CMK (cell line): ENCODE measurements around the gene AMDHD2.

Experiments used
- DNase-seq: peaks from one replicate; pipeline ENCODE4 v3.0.0-alpha.2; 2010; ENCODE audit warnings: low read depth

The AMDHD2 gene

DNA sequence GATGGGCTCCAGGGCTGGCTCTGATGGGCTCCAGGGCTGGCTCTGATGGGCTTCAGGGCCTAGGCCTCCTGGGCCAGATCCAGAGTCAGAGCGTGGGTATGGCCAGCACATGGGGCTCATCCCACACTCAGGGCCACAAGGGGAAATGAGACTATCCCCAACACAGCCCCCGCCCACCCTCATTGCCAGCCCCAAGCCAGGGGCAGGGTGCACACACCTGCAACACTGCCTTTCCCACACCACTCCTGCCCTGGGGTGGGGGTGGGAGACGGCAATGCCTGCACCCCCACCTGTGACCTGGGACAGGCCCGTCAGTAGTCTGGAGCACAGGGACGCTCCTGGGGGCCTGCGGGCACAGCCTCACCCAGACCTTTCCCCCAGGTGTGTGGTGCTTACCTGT is 20.7 kb upstream of the AMDHD2 start:
- DNase-seq = no peak

DNA sequence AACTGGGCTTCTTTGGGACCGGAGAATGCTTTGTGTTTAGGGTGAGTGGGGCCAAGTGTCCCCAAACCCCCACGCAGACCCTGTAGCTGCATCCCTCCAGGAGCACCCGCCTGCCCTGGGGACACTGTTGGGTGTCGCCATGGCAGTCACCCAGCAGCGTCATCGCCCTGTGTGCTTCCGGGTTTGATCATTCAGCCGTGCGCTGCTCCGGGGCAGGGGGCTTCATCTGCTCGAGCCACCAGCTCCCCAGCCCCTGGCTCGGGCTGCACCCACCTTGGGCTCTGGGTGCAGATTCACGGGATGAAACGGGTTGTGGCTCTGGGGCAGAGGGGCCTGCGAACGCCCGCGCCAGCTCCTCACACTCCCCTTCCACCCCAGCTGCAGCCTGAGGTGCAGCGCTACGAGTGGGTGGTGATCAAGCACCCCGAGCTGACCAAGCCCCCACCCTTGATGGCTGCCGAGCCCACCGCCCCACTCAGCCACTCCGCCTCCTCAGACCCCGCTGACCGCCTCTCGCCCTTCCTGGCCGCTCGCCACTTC is 20.2 kb upstream of the AMDHD2 start:
- no peak for DNase-seq

DNA sequence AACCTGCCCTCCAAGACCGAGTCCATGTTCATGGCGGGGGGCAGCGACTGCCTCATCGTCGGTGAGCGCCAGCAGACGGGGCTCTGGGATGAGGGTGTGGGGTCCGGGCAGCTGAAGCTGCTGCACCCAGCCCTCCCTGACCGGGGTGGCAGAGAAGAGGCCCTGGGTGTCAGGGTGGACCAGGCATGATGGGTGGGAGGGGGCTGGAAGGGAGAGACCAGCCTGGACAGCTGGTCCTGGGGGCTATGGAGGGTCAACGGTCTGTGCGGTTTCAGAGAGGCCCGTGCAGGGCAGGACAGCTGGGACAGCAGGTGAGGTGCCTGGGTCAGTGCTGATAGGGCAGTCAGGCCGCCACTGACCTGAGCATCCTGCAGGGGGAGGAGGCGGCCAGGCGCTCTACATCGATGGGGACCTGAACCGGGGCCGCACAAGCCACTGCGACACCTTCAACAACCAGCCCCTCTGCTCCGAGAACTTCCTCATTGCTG is 19.7 kb upstream of the AMDHD2 start:
- no peak for DNase-seq

DNA sequence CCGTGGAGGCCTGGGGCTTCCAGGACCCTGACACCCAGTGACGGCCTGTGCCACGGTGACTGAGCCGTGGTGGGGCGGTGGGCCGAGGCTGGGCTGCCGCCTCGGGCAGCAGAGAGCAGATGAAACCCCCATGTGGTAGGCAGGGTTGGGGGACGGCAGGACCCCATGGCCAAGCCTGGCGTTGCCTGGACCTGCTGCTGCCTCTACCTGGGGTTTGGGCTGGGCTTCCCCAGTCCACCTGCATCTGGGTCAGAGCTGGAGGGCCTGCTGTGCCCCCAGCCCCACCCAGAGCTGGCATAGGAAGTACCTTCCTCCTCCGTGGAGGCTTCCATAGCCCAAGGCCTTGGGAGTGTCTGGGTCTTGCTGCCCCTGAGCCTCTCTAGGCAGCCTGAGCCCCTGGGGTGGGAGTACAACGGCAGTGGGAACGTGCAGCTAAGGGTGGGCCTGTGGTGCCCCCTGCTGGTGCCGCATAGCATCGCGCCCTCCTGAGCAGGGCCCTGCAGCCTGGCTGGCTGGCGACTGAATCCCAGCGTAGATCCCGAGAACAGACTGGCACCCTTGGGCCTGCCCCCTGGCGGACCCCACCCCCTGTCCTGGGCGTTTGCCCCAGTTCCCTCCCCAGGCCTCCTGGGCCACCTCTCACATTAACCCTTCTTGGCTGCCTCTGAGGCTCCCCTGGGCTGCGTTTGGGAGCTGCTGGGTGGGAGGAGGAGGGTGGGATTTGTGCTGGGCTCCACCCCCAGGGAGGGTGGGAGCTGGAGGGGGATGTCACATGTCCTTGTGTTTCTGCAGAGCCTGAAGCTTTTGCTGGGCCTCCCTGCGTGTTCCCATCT is 19.0 kb upstream of the AMDHD2 start:
- no peak for DNase-seq

DNA sequence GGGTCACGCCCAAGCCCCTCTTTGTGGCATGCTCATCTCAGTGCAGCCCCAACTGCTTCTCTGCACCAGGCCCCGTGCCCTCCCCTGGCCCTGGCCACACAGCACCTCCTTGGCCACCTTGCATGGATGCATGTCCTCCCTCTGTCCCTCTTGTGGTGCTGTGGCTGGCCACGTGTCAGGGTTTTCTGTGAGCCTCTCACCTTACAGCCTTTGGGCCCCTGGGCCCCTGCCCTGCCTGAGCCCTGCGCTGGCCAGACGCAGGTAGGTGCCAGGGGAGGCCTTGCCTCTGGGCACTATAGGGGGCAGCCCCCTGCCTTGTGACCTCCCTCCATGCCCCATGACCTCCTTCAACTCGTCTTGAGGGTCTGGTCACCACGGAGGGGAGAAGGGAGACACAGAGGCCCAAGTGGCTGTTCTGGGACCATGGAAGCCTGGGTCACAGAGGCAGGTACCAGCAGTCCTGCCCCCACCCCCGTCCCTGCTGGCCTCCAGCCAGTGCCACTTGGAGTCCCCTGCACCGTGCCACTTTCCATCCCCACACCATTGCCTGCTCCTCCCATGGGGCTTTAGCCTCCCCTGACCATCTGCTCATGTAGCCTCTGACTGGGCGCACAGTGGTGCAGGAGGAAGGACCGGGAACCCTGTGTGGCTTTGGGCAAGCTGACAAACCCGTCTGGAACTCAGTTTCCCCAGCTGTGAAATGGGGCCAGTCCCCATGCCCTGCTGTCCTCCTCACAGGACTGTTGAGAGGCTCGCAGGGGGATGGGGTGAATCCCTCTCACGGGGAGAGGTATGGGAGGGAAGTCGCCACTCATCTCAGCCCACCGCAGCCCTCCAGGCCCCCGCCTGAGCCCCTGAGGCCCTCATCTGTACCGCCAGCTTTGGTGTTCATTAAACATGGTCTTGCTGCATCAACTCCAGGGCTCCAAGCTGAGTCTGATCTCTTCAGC is 17.9 kb upstream of the AMDHD2 start:
- DNase-seq = no peak

DNA sequence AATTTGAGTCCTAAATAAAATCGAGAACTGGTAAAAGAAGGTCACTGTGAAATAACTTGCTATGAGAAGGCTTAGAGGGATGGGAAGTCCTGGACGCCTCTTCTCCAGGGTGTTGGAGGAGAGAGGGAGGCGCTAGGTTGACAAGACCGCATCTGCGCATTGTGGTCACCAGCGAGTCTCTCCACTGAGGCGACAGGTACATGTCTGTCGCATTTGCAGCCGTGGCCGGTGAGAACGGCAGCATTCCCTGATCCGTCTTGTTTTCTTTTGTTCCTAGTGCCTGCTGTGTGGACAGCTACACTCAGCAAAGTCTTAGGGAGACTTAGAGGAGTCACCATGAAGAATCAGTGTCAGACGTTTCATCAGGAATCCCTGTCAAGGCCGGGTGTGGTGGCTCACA is 14.5 kb upstream of the AMDHD2 start:
- DNase-seq = no peak

DNA sequence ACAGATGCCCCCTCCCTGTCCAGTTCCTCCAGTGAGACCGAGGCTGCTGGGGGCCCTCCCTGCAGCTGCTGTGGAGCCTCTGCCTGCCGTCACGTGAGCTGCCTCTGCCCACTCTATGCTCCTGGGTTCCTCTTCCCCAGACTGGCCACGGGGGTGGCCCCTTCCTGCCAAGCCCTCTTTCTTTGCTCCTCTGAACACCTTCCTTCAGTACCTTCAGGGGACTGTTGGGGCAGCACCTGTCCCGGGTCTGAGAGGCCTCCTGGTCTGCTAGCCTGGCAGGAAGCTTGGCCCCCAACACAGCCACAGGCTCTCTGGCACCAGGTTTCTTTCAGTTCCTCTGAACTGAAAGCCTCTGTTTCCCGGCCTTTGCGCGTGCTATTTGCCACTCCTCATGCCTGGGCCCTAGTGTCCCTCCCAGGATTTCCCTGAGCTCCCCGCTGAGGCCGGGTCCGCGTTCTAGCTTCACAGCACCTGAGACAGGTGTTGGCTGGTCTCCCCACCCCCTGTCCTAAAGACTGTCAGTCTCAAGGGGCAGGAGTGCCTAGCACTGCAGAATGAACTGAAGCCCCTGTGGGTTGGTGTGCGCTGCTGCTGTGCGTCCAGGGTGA is 13.0 kb upstream of the AMDHD2 start:
- DNase-seq = no peak

DNA sequence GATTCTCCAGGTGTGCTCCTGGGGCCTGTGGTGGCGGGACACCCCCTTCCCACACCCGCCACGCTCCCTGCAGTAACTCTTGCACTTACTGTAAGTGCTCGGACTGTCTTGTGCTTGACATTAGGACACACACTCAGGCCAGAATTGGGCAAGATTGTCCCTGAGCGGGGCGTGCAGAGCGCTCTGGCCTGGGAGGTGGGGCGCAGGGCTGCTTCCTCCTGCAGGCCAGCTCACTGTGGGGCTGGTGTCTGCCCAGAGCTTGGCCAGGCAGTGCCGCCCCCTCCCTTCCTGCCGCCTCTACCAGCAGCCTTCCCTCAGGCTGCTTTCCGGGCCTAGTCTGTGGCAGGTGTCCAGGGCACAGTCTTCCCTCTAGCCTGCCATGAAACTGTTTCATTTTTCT is 12.5 kb upstream of the AMDHD2 start:
- no peak for DNase-seq

DNA sequence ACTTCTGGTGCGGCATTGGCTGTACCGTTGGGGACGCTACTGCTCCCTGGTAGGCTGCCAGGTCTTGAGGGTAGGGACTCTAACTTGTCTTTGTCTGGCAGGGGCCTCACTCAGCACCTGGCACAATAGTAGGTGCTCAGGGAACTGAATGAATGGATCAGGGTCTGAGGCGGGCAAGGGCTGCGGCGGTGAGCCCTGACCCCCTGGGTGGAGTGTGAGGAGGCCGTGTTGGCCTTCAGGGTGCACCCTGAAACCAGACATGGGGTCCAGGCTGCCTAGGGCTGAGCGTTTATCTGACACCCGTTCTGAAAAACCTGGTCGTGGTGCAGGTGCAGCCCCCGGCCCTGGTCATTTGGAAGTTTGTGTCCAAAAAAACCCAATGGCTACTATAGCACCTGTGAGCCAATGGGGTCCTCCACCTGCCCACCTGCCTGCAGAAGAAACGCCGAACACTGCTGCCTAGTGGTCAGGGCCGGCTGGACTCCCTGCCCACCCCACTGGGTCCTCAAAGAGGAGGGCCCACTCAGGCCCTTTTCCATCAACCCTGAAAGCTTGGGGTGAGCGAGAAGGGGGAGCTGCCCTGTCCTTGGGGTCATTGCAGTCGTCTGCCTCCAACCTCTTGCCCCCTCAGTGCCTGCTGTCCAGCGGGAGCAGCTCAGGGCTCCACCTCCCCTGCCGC is 11.3 kb upstream of the AMDHD2 start:
- no peak for DNase-seq

DNA sequence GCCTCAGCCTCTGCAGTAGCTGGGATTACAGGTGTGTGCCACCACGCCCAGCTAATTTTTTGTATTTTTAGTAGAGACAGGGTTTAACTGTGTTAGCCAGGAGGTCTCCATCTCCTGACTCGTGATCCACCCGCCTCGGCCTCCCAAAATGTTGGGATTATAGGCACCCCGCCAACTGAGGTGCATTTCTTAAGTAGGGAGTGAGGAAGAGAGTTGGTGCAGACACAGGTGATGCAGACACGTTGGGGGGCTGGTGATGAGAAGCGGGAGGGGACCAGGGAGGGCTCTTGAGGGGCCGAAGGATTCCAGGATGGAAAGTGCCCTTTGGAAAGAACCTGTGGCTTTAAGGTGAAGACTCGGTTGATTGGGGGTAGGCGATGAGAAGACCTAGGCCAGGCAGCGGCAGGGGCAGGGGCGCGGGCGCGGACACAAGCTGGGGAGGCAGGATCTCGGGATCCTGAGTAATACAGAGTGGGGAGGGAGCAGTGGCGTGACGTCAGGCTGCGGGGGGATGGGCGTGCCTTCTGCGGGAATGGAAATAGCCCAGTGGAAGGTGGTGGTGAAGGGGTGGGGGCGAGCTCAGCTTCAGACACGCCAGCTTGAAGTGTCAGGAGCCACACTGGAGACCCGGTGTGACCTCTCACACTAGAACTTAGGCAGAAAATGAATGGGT is 8.9 kb upstream of the AMDHD2 start:
- no peak for DNase-seq

DNA sequence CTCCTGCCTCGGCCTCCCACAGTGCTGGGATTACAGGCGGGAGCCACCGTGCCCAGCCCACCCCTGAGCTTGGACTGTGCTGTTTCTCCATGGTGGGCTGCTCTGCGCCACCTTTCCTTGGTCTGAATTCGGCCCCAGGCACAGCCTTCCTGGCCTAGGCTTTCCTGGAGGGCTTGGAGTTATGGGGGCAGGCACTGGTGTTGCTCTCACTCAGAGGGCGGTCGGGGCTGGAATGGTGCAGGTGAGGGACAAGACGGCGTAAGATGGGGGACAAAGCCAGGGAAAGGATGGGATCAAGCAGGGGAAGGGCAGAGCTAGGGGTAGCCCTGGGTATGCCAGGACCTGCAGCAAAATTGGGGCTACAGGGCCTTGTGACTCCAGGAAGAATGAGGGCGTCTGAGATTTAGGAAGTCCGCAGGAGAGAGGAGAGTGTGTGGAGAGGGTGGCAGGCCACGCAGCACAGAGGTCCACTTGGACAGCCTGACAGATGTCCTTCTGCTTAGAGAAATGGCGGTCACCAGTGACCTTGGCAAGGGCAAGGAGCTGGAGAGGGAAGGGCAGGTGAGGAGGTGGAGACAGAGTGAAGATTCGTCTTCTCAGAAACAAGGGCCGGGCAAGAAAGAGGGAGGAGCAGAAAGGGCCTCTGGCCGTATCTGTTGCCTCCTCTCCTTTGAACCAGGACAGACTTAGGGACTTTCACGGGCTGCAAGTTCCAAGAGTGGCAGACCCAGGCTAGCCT is 8.0 kb upstream of the AMDHD2 start:
- no peak for DNase-seq

DNA sequence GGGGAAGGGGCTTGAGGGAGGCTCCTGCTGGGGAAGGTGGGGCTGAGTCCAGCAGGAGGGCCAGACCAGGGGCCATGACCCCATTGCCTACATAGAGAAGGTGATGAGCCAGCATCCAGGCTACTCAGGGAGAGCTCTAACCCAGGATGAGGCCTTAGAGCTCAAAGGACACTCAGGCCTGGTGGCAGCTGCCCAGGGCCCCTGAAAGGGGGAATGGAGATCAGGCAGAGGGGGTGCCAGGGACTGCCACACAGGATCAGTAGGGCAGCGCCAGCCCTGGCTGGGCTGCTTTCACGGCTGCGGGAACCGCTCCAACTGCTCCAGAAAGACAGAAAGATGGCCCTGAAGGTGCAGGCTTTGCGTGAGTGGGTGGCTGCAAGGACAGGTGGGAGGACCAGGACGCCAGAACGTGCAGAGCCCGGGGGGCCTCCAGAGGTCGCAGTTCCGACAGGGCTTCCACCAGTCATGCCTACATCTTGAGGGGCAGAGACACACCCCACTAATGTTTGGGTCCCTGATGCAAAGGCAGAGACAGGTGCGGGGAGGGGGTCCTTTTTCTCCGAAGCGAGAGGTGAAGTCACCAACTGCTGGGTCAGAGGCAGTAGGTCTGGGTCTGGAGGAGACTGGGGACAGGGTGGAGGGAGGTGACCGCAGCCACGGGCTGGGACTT is 7.3 kb upstream of the AMDHD2 start:
- no peak for DNase-seq

DNA sequence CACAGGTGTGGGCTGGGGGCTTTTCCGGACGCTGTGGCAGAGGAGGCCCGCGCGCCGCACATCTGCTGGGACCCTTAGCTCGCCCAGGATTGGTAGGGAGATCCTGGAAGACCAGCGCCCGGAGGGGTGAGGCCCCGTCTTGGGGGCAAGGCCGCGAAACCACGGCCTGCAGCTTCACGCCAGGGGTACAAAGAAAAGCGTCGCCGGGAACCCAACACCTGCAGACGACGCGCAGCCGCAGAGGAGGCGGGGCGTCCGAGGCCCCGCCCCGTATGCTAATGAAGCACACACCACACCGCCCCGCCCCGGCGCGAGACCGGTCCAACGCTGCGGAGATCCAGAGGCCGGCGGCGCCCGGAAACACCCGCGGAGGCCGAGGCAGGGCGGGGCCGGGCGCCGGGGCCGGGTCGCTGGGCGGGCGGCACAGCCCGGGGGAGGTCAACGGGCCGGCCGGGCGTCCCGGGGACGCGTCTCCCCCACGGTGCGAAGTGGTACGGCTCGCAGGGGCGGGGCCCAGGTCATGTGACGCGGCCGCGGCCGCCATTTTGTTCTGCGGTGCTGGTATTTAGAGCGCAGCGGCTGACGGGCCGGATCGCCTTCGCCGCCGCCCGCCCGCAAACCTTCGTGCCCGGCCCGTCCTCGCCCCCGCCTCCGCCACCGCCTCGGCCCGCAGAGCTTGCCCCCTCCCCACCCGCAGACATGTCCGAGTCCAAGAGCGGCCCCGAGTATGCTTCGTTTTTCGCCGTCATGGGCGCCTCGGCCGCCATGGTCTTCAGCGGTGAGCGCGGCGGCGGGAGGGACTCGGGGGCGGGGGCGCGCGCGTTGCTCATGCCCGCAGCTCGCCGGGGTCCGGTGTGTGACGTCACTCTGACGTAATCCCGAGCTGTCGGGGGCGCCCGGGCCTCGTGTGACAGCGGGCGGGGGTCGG is 6.5 kb upstream of the AMDHD2 start, which contains the start of gene ATP6V0C:
TSS of gene ATP6V0C (plus strand) at position 548 of the 928 bp plus-strand sequence. CDS start at position 700, 152 bp downstream.
- peak; percentile 73 for DNase-seq

DNA sequence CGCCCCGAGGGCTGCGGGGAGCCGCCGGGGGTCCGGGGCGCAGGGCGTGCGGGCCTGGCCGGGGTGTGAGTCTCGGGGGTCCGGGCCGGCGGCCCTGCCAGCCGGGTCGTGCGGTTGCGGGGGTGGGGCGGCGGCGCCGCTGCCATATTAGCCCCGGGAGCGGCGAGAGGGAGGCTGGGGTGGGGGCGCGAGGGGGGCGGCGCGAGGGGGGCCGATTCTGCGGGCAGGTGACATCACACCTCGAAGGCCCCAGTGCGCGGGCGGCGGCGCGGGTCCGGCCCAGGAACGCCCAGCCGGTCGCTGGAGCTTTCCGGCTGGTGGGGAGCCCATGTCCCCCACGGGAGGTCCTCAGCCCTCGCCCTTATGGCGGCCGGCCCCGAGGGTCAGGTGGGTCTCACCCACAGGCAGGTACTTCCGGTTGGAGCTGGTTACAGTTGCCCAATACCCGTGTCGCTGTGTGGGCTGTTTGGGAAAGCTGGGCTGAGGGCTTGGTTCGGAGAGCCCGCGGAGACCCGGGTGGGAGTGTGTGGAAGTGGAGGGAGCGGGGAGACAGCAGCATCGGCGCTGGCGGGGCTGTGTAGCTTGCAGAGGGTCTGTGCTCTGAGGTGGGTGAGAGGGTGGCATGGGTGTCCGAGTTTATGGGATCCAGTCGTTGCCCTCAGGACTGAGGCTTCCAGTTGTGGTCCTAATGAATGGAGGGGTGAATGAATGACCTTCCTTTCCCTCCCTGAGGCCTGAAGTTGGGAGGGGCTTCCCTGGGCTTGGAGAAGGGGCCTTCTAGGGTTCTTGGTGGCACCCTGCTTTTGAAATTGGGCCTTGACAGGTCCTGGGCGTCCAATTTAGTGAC is 5.6 kb upstream of the AMDHD2 start:
- DNase-seq = no peak

DNA sequence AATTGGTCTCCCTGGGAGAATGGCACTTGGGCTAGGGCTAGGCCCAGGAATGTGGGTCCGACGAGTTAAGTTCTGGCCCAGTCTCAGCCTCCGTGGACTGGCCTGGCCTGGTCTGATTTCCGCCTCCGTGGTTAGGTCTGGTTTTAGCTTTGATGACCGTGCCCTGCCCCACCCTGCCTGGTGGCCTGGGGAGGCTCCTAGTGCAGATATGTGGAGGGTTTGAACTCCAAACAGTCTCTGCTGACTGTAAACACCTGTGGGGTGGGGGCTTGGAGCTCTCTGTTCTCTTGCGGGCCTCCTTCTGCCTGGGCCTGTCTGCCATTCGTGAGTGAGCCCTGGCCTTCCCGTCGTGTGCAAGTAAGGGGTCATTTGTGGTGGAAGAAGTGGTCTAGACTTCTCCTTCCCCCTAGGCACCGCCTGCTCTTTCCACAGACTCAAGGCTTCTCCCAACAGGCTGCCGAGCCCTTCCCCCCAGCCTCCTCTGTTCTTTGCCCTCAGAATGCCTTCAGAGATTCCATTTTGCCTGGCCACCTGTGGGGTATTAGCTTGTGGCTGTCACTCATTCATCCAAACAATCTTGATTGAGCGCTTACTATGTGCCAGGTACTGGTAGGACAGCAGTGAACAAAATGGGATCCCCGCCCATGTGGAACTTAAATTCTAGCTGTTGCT is 4.9 kb upstream of the AMDHD2 start:
- DNase-seq = no peak

DNA sequence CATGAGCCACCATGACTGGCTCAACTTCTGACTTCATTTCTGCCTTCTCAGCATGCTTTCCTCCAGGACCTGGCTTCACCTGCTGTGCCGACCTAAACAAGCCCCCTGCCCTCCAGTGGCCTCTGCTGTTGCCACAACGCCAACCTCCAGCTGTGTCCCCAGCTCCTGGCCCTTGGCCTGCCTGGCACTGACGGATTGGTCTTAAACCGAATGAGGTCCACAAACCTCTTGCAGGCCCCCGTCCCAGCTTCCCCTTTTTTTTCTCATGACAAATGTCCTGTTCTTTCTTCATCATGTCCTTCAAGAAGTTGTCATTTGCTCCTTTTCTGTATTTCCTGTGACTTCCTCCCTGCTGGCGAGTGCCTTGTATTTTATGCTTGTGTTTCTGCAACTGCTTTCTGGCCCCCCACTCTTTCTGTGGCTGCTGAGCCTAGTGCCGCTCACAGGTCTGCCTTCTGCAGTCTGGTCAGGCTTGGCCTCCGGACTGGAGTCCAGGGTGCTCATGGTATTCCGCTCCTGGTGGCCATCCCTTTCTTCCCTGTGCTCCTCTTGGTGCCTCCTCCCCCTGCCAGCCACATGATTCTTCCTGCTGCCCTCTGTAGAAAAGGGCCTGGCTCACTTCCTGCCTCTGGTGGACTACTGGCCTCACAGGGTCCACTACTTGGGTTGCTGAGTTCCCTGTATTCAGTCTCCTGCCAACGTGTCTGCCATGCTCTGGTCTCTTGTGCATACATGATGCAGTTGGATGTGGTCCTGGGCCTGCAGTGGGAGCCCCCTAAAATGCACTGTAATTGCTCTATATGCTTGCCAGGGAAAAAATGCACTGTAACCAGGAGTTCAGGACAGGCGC is 3.6 kb upstream of the AMDHD2 start:
- DNase-seq = no peak
